Neuronal stem cell (in vitro differentiated cells): ENCODE results near the gene ABLIM2.

Source experiments
- DNase-seq: peaks from one replicate; pipeline ENCODE4 v3.0.0-alpha.2; 2013; ENCODE audit warnings: low spot score
- H2AFZ ChIP-seq: one replicate; pipeline ENCODE4 v1.6.1; 2013; ENCODE audit warnings: mild to moderate bottlenecking, low read length, inconsistent platforms
- H2AK5ac ChIP-seq: 2 replicates; pipeline ENCODE4 v1.6.1; 2013; ENCODE audit warnings: low read depth, mild to moderate bottlenecking, inconsistent platforms, low read length, moderate library complexity, mixed read lengths
- H2BK120ac ChIP-seq: 2 replicates; pipeline ENCODE4 v1.6.1; 2013; ENCODE audit warnings: low read depth, mild to moderate bottlenecking, inconsistent platforms, low read length, moderate library complexity, mixed read lengths
- H2BK12ac ChIP-seq: one replicate; pipeline ENCODE4 v1.6.1; 2013; ENCODE audit warnings: low read length, inconsistent platforms
- H2BK15ac ChIP-seq: 2 replicates; pipeline ENCODE4 v1.6.1; 2013; ENCODE audit warnings: mild to moderate bottlenecking, low read length, inconsistent platforms, mixed read lengths
- H2BK5ac ChIP-seq: one replicate; pipeline ENCODE4 v1.6.1; 2013; ENCODE audit warnings: inconsistent platforms, mild to moderate bottlenecking, low read length, moderate library complexity
- H3K14ac ChIP-seq: one replicate; pipeline ENCODE4 v1.6.1; 2013; ENCODE audit warnings: low read length, inconsistent platforms
- H3K18ac ChIP-seq: 2 replicates; pipeline ENCODE4 v1.6.1; 2013; ENCODE audit warnings: low read length, inconsistent platforms
- H3K23ac ChIP-seq: 2 replicates; pipeline ENCODE4 v1.6.1; 2013; ENCODE audit warnings: low read depth, mild to moderate bottlenecking, mixed read lengths, low read length, inconsistent platforms; ENCODE audit not compliant: poor library complexity
- H3K27ac ChIP-seq: replicated peaks from 3 replicates; pipeline ENCODE4 v1.5.1; 2013; ENCODE audit warnings: low read length, inconsistent platforms
- H3K27me3 ChIP-seq, 3 experiments: 2 replicates each; pipeline ENCODE4 v1.6.1; 2013; ENCODE audit warnings: low read length in 3 of 3, mild to moderate bottlenecking in 2 of 3, inconsistent platforms in 1 of 3, low read depth in 1 of 3, mixed read lengths in 1 of 3, moderate library complexity in 1 of 3; ENCODE audit not compliant: control insufficient read depth in 3 of 3, insufficient read depth in 3 of 3
- H3K36me3 ChIP-seq, 2 donors: replicated peaks in 1 of 2; 2 replicates each; pipeline ENCODE4 v1.6.1; 2013; ENCODE audit warnings: low read length in 2 of 2; ENCODE audit not compliant: control insufficient read depth in 2 of 2, insufficient read depth in 2 of 2
- H3K4ac ChIP-seq: 2 replicates; pipeline ENCODE4 v1.6.1; 2013; ENCODE audit warnings: inconsistent platforms, mild to moderate bottlenecking, low read length, moderate library complexity
- H3K4me1 ChIP-seq, 2 donors: 1 replicate in 1 of 2; 2 replicates in 1 of 2; pipeline ENCODE4 v1.6.1; 2013; ENCODE audit warnings: low read length in 2 of 2, low read depth in 1 of 2; ENCODE audit not compliant: control insufficient read depth in 2 of 2, insufficient read depth in 1 of 2
- H3K4me2 ChIP-seq: one replicate; pipeline ENCODE4 v1.6.1; 2013; ENCODE audit warnings: mild to moderate bottlenecking, low read length, inconsistent platforms; ENCODE audit not compliant: insufficient read depth, poor library complexity, severe bottlenecking
- H3K4me3 ChIP-seq, 2 donors: 2 replicates each; pipeline ENCODE4 v1.5.1; 2013; ENCODE audit warnings: low read length in 2 of 2, mild to moderate bottlenecking in 2 of 2, inconsistent platforms in 1 of 2, moderate library complexity in 1 of 2
- H3K79me1 ChIP-seq: one replicate; pipeline ENCODE4 v1.6.1; 2013; ENCODE audit warnings: low read depth, mild to moderate bottlenecking, inconsistent platforms, low read length, moderate library complexity
- H3K9ac ChIP-seq: one replicate; pipeline ENCODE4 v1.6.1; 2013; ENCODE audit warnings: mild to moderate bottlenecking, low read depth, low read length, inconsistent platforms; ENCODE audit not compliant: poor library complexity
- H3K9me3 ChIP-seq, 2 donors: replicated peaks in 1 of 2; 2 replicates each; pipeline versions ENCODE3 to v1.6.1; 2013; ENCODE audit warnings: low read length in 2 of 2, mild to moderate bottlenecking in 2 of 2, inconsistent platforms in 1 of 2, low read depth in 1 of 2, mixed read lengths in 1 of 2, moderate library complexity in 1 of 2; ENCODE audit not compliant: control insufficient read depth in 2 of 2, insufficient read depth in 1 of 2
- H4K8ac ChIP-seq: one replicate; pipeline ENCODE4 v1.6.1; 2013; ENCODE audit warnings: low read depth, mild to moderate bottlenecking, inconsistent platforms, low read length, moderate library complexity
- H4K91ac ChIP-seq: one replicate; pipeline ENCODE4 v1.6.1; 2013; ENCODE audit warnings: low read length, low read depth, mild to moderate bottlenecking, inconsistent platforms; ENCODE audit not compliant: poor library complexity
- WGBS, 2 donors: extraction: QIAGEN DNeasy Blood & Tissue Kit; methylation state at CpG; one replicate each; pipeline ENCODE4 v1.1.7; 2013; ENCODE audit warnings: missing lambda C conversion rate in 2 of 2, mixed read lengths in 1 of 2; ENCODE audit not compliant: insufficient read length in 2 of 2, insufficient replicate concordance in 1 of 2; ENCODE audit errors: extremely low coverage in 2 of 2; 5-methylcytosine and 5-hydroxymethylcytosine counted together

ABLIM2 gene

DNA sequence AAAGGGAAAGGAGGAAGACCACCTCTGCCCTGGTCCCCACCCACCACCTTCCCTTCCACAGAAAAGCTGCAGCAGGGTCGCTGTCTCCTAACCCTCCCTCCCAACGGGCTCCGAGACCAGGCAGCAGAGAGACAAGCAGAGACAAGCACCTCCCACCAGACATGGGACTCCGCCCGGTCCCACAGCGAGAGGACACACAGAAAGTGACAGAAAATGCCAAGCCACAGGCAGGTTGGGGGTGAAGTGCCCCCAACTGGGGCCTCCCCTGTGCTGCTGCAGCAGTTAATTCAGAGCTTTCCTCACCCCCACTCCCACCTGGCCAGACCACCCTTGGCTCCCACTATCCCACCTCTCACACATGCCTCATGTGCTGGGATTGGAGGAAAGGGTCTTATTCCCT, 154.5 kb downstream of the ABLIM2 start:
- no peak overlapping the region for H3K4ac ChIP-seq
- H4K8ac ChIP-seq, result no peak overlapping the region
- no peak overlapping the region for H3K14ac ChIP-seq
- H3K36me3 ChIP-seq, result no peaks in the 10 kb centered on the region
- no peak for DNase-seq
- no peak overlapping the region for H2BK120ac ChIP-seq
- H3K9ac ChIP-seq, result no peak overlapping the region
- H3K18ac ChIP-seq, result peak overlapping the region; percentile 33
- no peaks in the 10 kb centered on the region for H3K9me3 ChIP-seq
- H2BK15ac ChIP-seq, result peak overlapping the region; percentile 78
- H4K91ac ChIP-seq, result no peak overlapping the region
- H3K4me1 ChIP-seq, result peaks cover 4% of the 10 kb centered on the region in 2 donors
- no peak overlapping the region for H3K4me3 ChIP-seq
- H3K27ac ChIP-seq, result no peak overlapping the region
- peak overlapping the region; percentile 13 for H2AK5ac ChIP-seq
- peak overlapping the region; percentile 27 for H2BK12ac ChIP-seq
- H3K4me2 ChIP-seq, result no peak overlapping the region
- H2AFZ ChIP-seq, result no peak overlapping the region
- H3K79me1 ChIP-seq, result peaks cover 4% of the 10 kb centered on the region
- no CpG with 5 or more reads among the region's 6 CpGs for WGBS, 2 donors
- no peak overlapping the region for H3K23ac ChIP-seq
- no peak overlapping the region for H2BK5ac ChIP-seq
- H3K27me3 ChIP-seq, result peaks cover 0 to 11% (median 0%) of the 10 kb centered on the region in 3 experiments

GRCh38 chr4:8002525-8003309, 155.9 kb downstream of the ABLIM2 start:
- Histone ChIP-seq H4K91ac (no peak overlapping the region), H3K14ac (peak overlapping the region; percentile 50), H4K8ac (no peak overlapping the region), H3K18ac (peak overlapping the region; percentile 73), H3K4me1 (peaks cover 3 to 4% of the 10 kb centered on the region in 2 donors), H3K79me1 (peaks cover 4% of the 10 kb centered on the region), H3K9me3 (no peaks in the 10 kb centered on the region), H3K36me3 (no peaks in the 10 kb centered on the region), H3K4ac (no peak overlapping the region), H2AFZ (no peak overlapping the region), H2AK5ac (peak overlapping the region; percentile 17), H2BK15ac (no peak overlapping the region), H3K23ac (peak overlapping the region; percentile 82), H2BK12ac (no peak overlapping the region), H2BK120ac (peak overlapping the region; percentile 69), H3K4me3 (no peak overlapping the region), H2BK5ac (peak overlapping the region; percentile 79), H3K4me2 (no peak overlapping the region), H3K27me3 (peaks cover 0 to 11% (median 0%) of the 10 kb centered on the region in 3 experiments), H3K27ac (no peak overlapping the region), H3K9ac (peak overlapping the region; percentile 40)
- no CpG with 5 or more reads among the region's 23 CpGs for whole genome bisulfite sequencing, 2 donors
- DNase-seq, result no peak

DNA sequence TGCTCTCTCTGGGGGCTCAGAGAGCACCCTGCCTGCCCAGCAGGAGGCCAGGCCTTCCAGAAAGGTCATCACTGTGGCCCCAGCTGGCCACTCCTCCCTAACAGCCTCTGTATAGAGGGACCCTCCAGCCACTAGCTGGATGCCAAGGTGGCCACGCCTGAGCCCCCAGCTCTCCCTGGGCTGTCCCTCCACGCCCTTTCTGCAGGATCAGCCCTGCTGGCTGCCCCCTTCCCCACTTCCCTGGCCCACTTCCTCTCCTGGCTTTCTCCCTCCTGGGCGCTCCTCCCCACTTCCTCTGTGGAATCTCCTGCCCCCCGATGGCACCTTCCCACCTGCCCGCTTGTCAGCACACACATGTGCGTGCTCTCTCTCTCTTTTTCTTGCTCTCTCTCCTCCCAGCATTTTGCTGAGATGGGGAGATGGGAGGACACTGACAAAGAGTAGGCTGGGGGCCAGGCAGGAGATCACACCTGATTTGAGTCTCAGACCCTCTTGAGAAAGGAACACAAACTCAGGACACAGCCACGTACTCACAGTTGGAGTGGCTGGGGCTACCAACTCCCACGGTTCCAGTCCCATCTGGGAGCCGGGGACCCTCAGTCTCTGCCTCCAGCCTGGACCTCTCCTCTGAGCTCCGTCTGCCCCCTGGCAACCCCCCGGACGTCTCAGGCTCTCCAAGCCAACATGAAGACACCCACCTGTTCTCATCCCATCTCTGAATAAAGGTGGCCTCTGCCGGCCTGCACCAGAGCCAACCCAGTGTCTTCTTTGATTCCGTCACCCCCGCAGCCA, 156.9 kb downstream of the ABLIM2 start:
- H2BK5ac ChIP-seq, result no peak overlapping the region
- DNase-seq, result no peak
- peak overlapping the region; percentile 69 for H2BK120ac ChIP-seq
- peaks cover 3 to 4% of the 10 kb centered on the region in 2 donors for H3K4me1 ChIP-seq
- no peak overlapping the region for H2AFZ ChIP-seq
- no peak overlapping the region for H3K4me3 ChIP-seq
- no peak overlapping the region for H3K4ac ChIP-seq
- peak overlapping the region; percentile 95 for H2AK5ac ChIP-seq
- peak overlapping the region; percentile 53 for H2BK12ac ChIP-seq
- no peak overlapping the region for H3K18ac ChIP-seq
- H3K27me3 ChIP-seq, result peaks cover 0 to 11% (median 0%) of the 10 kb centered on the region in 3 experiments
- no peak overlapping the region for H3K4me2 ChIP-seq
- H2BK15ac ChIP-seq, result peak overlapping the region; percentile 70
- H4K91ac ChIP-seq, result peak overlapping the region; percentile 64
- no peak overlapping the region for H3K9ac ChIP-seq
- peak overlapping the region; percentile 51 for H3K14ac ChIP-seq
- no peak overlapping the region for H3K23ac ChIP-seq
- H4K8ac ChIP-seq, result no peak overlapping the region
- H3K79me1 ChIP-seq, result peaks cover 4% of the 10 kb centered on the region
- H3K9me3 ChIP-seq, result no peaks in the 10 kb centered on the region
- no peak overlapping the region for H3K27ac ChIP-seq
- no peaks in the 10 kb centered on the region for H3K36me3 ChIP-seq
- no CpG with 5 or more reads among the region's 15 CpGs for WGBS, 2 donors
